IMR-90 (cell line): Measurements from ENCODE around the gene KIF20B.

Experiments
- CEBPB ChIP-seq: IDR thresholded peaks from 2 replicates; pipeline ENCODE4 v1.6.1; 2012; ENCODE audit warnings: low read depth, low read length, improper control_type of control experiment
- CTCF ChIP-seq: conservative IDR thresholded peaks from 2 replicates; pipeline ENCODE4 v1.5.1; 2012; ENCODE audit warnings: mild to moderate bottlenecking, low read depth, low read length, improper control_type of control experiment
- MAFK ChIP-seq: IDR thresholded peaks from 2 replicates; pipeline ENCODE4 v1.6.1; 2012; ENCODE audit warnings: low read depth, low read length, improper control_type of control experiment
- POLR2A ChIP-seq: IDR thresholded peaks from 2 replicates; pipeline ENCODE4 v1.6.1; 2012; ENCODE audit warnings: mild to moderate bottlenecking, low read depth, low read length
- RCOR1 ChIP-seq: IDR thresholded peaks from 2 replicates; pipeline ENCODE4 v1.6.1; 2012; ENCODE audit warnings: mild to moderate bottlenecking, low read length, improper control_type of control experiment; ENCODE audit not compliant: insufficient replicate concordance
- SMC3 ChIP-seq: fragments of 150-350 bp; IDR thresholded peaks from 2 replicates; pipeline ENCODE4 v1.6.1; 2016; ENCODE audit warnings: low read depth, mild to moderate bottlenecking, antibody characterized with exemption, low read length, moderate library complexity

- peak; percentile 82 for TF ChIP-seq MAFK
- TF ChIP-seq POLR2A, result no peak
- TF ChIP-seq CTCF, result no peak
- no peak for TF ChIP-seq RCOR1
- no peak for TF ChIP-seq CEBPB
- TF ChIP-seq SMC3, result no peak
Measured at GRCh38 chr10:89799573-89799972, 98.2 kb downstream of the KIF20B start.
